NK-92 treated with Interleukin-12 subunit alpha and Interleukin-12 subunit beta, amount 100 ng/mL, for 24 hours (cell line): ENCODE measurements around the gene DIAPH1.

Source experiments
- DNase-seq: peaks from one replicate; lab custom pipeline; 2025; lab: John Stamatoyannopoulos, UW

DIAPH1 gene

DNA sequence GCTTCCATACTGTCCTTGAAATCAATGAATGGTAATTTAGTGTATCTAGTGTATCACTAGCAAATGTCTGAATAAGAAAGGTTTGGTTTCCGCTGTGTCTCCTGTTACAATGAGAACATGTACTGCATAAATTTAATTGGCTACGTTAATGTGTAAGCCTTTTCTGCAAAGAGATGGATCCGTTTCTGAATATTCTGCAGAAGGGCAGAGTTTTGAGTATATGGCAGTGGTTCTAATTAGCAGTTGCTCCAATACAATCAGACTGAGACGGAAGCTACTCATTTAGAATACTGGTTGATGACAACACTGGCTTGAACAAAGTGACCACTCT, 134.5 kb downstream of the DIAPH1 start:
- no peak for DNase-seq

DNA sequence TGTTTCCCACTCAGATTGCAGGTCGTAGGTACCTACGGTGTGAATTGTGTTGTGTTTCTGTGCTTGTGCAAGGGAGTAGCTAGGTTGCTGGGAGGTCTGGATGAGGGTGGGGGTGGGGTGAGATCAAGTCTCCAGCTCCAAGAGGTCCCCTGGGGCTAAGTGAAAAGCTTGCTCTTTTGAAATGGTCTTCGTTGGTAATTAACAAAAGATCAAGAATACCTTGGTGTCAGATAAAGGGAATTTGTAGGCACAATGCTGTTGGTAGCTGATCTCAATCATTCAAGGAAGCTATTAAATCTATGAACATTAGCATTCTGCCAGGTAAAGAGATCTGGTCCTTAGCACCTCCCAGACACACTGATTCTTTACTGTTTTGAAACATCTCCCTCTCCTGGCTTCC, 134.9 kb downstream of the DIAPH1 start:
- no peak for DNase-seq

DNA sequence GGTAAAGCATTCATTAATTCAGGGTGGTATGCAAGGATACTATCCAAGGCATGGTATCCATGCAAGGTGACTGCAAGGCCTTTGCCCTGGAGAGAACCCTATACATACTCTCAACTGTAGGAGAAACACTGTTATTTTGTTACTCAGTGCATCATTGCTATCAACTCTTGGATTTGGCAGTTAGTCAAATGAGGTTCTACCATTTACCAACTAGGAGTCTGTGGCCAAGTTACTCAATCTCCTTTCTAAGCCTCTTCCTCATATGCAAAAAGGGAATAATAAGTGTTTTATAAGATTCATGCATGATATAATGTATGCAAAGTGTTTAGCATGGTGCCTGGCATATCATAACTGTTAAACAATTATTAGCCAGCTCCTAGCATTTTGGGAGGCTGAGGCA, 139.0 kb downstream of the DIAPH1 start:
- no peak for DNase-seq

GRCh38 chr5:141478321-141478945, 140.4 kb downstream of the DIAPH1 start:
- no peak for DNase-seq

GRCh38 chr5:141477815-141478214, 141.0 kb downstream of the DIAPH1 start:
- no peak for DNase-seq

DNA sequence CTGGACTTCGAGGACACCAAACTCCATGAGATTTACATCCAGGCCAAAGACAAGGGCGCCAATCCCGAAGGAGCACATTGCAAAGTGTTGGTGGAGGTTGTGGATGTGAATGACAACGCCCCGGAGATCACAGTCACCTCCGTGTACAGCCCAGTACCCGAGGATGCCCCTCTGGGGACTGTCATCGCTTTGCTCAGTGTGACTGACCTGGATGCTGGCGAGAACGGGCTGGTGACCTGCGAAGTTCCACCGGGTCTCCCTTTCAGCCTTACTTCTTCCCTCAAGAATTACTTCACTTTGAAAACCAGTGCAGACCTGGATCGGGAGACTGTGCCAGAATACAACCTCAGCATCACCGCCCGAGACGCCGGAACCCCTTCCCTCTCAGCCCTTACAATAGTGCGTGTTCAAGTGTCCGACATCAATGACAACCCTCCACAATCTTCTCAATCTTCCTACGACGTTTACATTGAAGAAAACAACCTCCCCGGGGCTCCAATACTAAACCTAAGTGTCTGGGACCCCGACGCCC, 141.7 kb downstream of the DIAPH1 start:
- no peak for DNase-seq

GRCh38 chr5:141476132-141476911, 142.5 kb downstream of the DIAPH1 start:
- DNase-seq, result no peak

DNA sequence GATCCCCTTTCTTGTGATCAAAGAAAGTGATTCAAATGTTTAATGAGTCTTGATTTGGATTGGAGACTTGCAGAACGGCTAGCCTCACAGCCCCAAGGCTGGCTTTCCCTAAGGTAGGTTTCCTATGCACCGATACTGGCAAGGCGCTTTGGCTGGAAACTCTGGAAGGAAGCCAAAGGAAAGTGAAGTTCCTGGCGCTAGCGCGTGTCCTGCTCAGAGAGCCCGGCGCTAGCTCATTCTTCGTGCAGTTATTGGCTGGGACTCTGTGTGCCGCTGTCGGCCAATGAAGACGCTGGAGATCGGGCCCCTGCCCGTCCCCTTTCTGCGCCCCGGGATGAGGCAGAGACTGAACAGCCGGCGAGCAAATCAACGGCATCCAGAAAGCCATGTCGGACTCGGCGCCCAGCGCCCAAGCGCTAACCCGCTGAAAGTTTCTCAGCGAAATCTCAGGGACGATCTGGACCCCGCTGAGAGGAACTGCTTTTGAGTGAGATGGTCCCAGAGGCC, 143.1 kb downstream of the DIAPH1 start, which contains the start of gene PCDHGC3:
TSS of gene PCDHGC3 (plus strand) at position 342 of the 507 bp plus-strand sequence. CDS start at position 493, 151 bp downstream.
- DNase-seq, result no peak

DNA sequence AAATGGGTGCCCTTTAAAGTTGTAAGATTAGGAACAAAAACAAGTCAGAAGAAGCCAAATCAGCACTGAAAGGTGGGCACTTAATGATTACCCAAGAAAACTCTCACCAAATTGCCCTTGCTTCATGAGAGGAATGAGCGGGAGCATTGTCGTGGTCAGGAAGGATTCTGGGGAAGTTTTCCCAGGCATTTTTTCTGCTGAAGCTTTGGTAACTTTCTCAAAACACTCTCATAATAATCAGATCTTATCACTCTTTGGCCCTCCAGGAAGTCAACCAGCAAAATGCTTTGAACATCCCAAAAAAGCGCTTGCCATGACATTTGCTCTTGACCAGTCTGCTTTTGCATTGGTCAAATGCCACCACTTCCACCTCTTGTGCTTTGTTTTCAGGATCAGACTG, 153.4 kb downstream of the DIAPH1 start:
- DNase-seq, result no peak
